ENCODE results near the gene NLRP10. TPM values are rescaled to one million over a fixed set of nuclear protein-coding genes. Genes with fewer than 3 reads are reported as not detected.

The NLRP10 gene
- total RNA-seq, 1 experiment from 2014 or later, result not detected

Other genes starting within 250 kb of the NLRP10 start
- 0.16 and 0.37 TPM in 2 replicates for gene OR5P2, start 168.5 kb downstream of the NLRP10 start, total RNA-seq (2014; rRNA removed; shearing (Covaris generic))
- gene OR5P3, start 134.6 kb downstream of the NLRP10 start, total RNA-seq (2014; rRNA removed; shearing (Covaris generic)), result 0.61 TPM in 1 of 2 replicates, not detected in the other
- gene OR10A6, start 34.2 kb downstream of the NLRP10 start, total RNA-seq (2014; rRNA removed; shearing (Covaris generic)), result not detected in 2 replicates
- gene OR10A3, start 23.7 kb downstream of the NLRP10 start, total RNA-seq (2014; rRNA removed; shearing (Covaris generic)), result not detected in 2 replicates
- 131 and 201 TPM in 2 replicates for gene EIF3F, start 21.9 kb upstream of the NLRP10 start, total RNA-seq (2014; rRNA removed; shearing (Covaris generic))
- 2.3 and 3.0 TPM in 2 replicates for gene TUB, start 115.8 kb upstream of the NLRP10 start, total RNA-seq (2014; rRNA removed; shearing (Covaris generic))
- gene RIC3, start 203.6 kb upstream of the NLRP10 start, total RNA-seq (2014; rRNA removed; shearing (Covaris generic)), result not detected in 2 replicates

Measured in SJSA1 (cell line).